PC-9 (cell line): Measurements from ENCODE around the gene PGA3. TPM values are rescaled to one million over a fixed set of nuclear protein-coding genes. Genes with fewer than 3 reads are reported as not detected.
"Not testable (repeated sequence)": the region's sequence is repeated elsewhere in the genome, so short reads cannot be mapped to it uniquely, and the experiment has no call there.

Experiments used
- BruUV-seq: library from RNA; stranded (reverse); fragments of 400-500 nt; replicated peaks from 2 replicates; lab custom pipeline; 2021; lab: Mats Ljungman, UMichigan
- CTCF ChIA-PET: fragments of 300-600 bp; sonication (Branson Sonifier 250); formaldehyde crosslinking; loops from one replicate; lab custom pipeline; 2022; ENCODE audit warnings: antibody characterized with exemption; lab: Charles Lee
- POLR2A ChIA-PET: fragments of 300-600 bp; sonication (Branson Sonifier 250); formaldehyde crosslinking; loops from one replicate; lab custom pipeline; 2022; ENCODE audit warnings: antibody characterized with exemption; ENCODE audit not compliant: unreplicated experiment; lab: Charles Lee
- DNase-seq, 2 experiments: peaks; one replicate each; pipeline versions ENCODE4 v3.0.0 to v3.0.0-alpha.2; 2015 to 2022; ENCODE audit warnings: mixed read lengths in 1 of 2
- H2AFZ ChIP-seq: fragments of 200-600 bp; sonication (generic); 2 replicates; pipeline ENCODE4 v1.8.1; 2017; ENCODE audit warnings: antibody characterized with exemption
- H3F3A ChIP-seq: fragments of 200-600 bp; sonication (generic); 2 replicates; pipeline ENCODE4 v1.8.1; 2017; ENCODE audit warnings: antibody characterized with exemption, mild to moderate bottlenecking, low read depth; ENCODE audit not compliant: insufficient read depth
- H3K27ac ChIP-seq: fragments of 200-600 bp; sonication (generic); 2 replicates; pipeline ENCODE4 v1.6.1; 2016; ENCODE audit warnings: mixed run types
- H3K27me3 ChIP-seq: fragments of 200-600 bp; sonication (generic); 2 replicates; pipeline ENCODE4 v1.6.1; 2016; ENCODE audit warnings: low read depth, mixed run types; ENCODE audit not compliant: insufficient read depth
- H3K36me3 ChIP-seq: fragments of 200-600 bp; sonication (generic); 2 replicates; pipeline ENCODE4 v1.6.1; 2016; ENCODE audit warnings: low read depth, mixed run types
- H3K4me1 ChIP-seq: fragments of 200-600 bp; sonication (generic); replicated peaks from 2 replicates; pipeline ENCODE4 v1.6.1; 2016; ENCODE audit warnings: mixed run types; ENCODE audit not compliant: insufficient read depth
- H3K4me2 ChIP-seq: fragments of 200-600 bp; sonication (generic); 2 replicates; pipeline ENCODE4 v1.6.1; 2017; ENCODE audit warnings: mixed run types
- H3K4me3 ChIP-seq: fragments of 200-600 bp; sonication (generic); 2 replicates; pipeline ENCODE4 v1.6.1; 2016; ENCODE audit warnings: mixed run types
- H3K79me2 ChIP-seq: fragments of 200-600 bp; sonication (generic); 2 replicates; pipeline ENCODE4 v1.6.1; 2017; ENCODE audit warnings: low read depth, mixed run types
- H3K9me2 ChIP-seq: fragments of 200-600 bp; sonication (generic); 2 replicates; pipeline ENCODE4 v1.8.1; 2017; ENCODE audit warnings: mild to moderate bottlenecking; ENCODE audit not compliant: insufficient read depth
- H3K9me3 ChIP-seq: fragments of 200-600 bp; sonication (generic); 2 replicates; pipeline ENCODE4 v1.8.1; 2016; ENCODE audit warnings: low read depth; ENCODE audit not compliant: insufficient read depth
- H4K20me1 ChIP-seq: fragments of 200-600 bp; sonication (generic); 2 replicates; pipeline ENCODE4 v1.8.1; 2017; ENCODE audit not compliant: insufficient read depth
- intact Hi-C: fragments of 100-400 bp; cut with micrococcal nuclease; formaldehyde crosslinking; loops from one replicate; pipeline ENCODE4 v1.10.0; 2022; ENCODE audit not compliant: unreplicated experiment
- total RNA-seq: library from RNA; stranded (reverse); gene quantifications from 2 replicates; pipeline ENCODE4 v1.2.3, GENCODE V29; 2021

Gene PGA3
- total RNA-seq, 1 experiment from 2014 or later, result not detected

- H4K20me1 ChIP-seq, H3K27me3 ChIP-seq, H2AFZ ChIP-seq, H3K27ac ChIP-seq, CTCF ChIA-PET, POLR2A ChIA-PET, intact Hi-C loops, H3K9me2 ChIP-seq, H3K4me2 ChIP-seq, H3K79me2 ChIP-seq, DNase-seq, H3F3A ChIP-seq, BruUV-seq, H3K4me3 ChIP-seq, H3K9me3 ChIP-seq, H3K36me3 ChIP-seq, H3K4me1 ChIP-seq: not testable (repeated sequence)
Observed at GRCh38 chr11:61226457-61227137, 23.3 kb downstream of the PGA3 start.

DNA sequence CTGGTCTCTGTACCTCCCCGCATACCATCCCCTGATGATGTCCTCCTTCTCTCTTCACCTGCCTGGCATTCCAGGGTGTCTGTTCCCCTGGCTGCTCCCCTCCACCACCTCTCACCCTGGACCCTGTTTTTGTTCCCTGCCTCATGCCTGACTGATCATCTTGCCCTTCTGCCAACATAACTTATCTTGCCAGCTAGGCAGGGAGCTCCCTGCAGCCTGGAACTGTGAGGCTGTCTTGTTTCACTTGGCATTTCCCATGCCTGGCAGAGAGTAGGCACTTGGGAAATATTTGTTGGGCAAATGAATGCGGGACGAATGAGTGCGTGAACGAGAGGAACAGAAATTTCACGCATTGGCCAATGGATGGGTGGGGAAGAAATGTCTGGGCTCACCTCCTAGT is 26.1 kb downstream of the PGA3 start:
- H3K4me1 ChIP-seq, H3K36me3 ChIP-seq, H2AFZ ChIP-seq, CTCF ChIA-PET, intact Hi-C loops, H3K27ac ChIP-seq, H3K79me2 ChIP-seq, POLR2A ChIA-PET, H3K9me2 ChIP-seq, BruUV-seq, DNase-seq, H3K4me3 ChIP-seq, H3F3A ChIP-seq, H3K4me2 ChIP-seq, H3K27me3 ChIP-seq, H4K20me1 ChIP-seq, H3K9me3 ChIP-seq: not testable (repeated sequence)

DNA sequence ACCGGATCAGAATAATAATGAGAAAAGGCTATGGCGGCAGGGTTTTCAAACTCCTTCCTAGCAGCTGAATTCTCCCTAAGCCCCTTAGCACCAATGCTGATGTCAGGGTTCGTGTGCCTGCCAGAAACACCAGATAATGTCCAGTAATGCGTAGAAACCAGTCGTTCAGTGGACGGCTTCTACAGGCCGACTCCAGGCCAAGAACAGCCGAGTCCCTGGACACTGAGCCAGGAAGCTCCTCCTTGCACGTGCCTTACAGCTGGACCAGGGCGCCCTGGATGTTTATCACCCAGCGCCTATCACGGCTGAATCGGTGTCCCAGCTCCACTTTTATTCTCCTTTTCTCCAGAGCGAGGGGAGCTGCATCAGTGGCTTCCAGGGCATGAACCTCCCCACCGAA is 27.7 kb downstream of the PGA3 start:
- H3K4me3 ChIP-seq, DNase-seq, H3K36me3 ChIP-seq, H4K20me1 ChIP-seq, POLR2A ChIA-PET, H2AFZ ChIP-seq, H3K4me2 ChIP-seq, H3K4me1 ChIP-seq, H3F3A ChIP-seq, H3K9me3 ChIP-seq, BruUV-seq, H3K79me2 ChIP-seq, H3K27ac ChIP-seq, CTCF ChIA-PET, intact Hi-C loops, H3K9me2 ChIP-seq, H3K27me3 ChIP-seq: not testable (repeated sequence)

- H3K9me2 ChIP-seq, H3K27ac ChIP-seq, H3K79me2 ChIP-seq, H4K20me1 ChIP-seq, H2AFZ ChIP-seq, BruUV-seq, POLR2A ChIA-PET, H3K4me3 ChIP-seq, H3K9me3 ChIP-seq, DNase-seq, H3K4me1 ChIP-seq, H3K27me3 ChIP-seq, H3K4me2 ChIP-seq, H3K36me3 ChIP-seq, CTCF ChIA-PET, intact Hi-C loops, H3F3A ChIP-seq: not testable (repeated sequence)
Observed at GRCh38 chr11:61231585-61231984, 28.3 kb downstream of the PGA3 start.

DNA sequence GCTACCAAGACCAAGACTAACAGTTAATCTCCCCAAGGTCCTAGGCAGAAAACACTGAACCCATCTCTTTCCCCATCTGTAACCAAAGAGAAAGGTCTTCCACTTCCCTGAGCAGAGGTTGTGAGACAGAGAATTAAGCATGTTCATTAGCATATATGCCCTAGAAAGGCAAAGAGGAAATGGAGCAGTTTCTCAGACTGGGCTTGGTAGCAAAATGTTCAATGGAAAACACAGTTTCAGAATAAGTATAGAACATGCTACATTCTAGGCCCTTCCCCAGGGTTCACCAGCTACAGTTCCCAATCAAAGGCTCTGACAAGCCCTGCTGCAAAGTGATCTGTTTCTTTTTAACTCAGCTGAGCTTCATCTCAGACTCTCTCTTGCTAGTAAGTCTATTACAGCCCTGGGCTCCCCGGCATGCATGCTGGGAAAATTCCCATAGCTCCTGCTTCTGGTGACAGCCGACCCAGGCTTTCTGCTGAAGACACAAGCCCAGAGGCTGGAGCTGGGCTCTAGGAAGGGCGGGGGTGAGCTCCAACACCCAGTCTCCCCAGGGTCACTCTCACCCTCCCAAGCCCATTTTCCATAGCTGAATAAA is 29.3 kb downstream of the PGA3 start:
- POLR2A ChIA-PET, intact Hi-C loops, H3K4me2 ChIP-seq: not testable (repeated sequence)

GRCh38 chr11:61237130-61237529 is 33.8 kb downstream of the PGA3 start:
- H3K36me3 ChIP-seq, H3K4me3 ChIP-seq, CTCF ChIA-PET, H2AFZ ChIP-seq, H3K4me1 ChIP-seq, H3F3A ChIP-seq, H3K9me3 ChIP-seq, BruUV-seq, H3K27ac ChIP-seq, H3K79me2 ChIP-seq, H4K20me1 ChIP-seq, H3K4me2 ChIP-seq, DNase-seq, POLR2A ChIA-PET, H3K27me3 ChIP-seq, H3K9me2 ChIP-seq, intact Hi-C loops: not testable (repeated sequence)

More for the DNA sequence above, 29.3 kb downstream of the PGA3 start:
- H3K27ac ChIP-seq, H3K4me1 ChIP-seq, H2AFZ ChIP-seq, H3K79me2 ChIP-seq, CTCF ChIA-PET, DNase-seq, H3K4me3 ChIP-seq, H3K9me2 ChIP-seq, BruUV-seq, H3K9me3 ChIP-seq, H4K20me1 ChIP-seq, H3K36me3 ChIP-seq, H3K27me3 ChIP-seq, H3F3A ChIP-seq: not testable (repeated sequence)

DNA sequence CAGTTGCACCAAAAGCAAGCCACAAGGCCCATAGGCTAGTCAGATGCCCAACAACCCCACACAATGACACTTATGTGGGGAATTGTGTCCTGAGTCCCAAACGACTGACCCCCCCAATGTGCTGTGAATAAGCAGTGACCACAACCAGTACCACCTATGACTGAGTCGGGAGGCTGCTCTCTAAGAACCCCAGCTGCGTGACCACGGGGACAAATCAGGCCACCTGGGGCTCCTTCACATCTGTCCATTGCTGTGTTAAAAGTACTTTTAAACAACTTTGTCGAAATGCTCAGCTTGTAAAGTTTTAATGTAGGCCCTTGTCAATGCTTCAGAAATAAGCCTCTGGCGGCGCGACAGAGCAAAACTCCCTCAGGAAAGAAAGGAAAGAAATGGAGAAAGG is 37.0 kb downstream of the PGA3 start:
- CTCF ChIA-PET, POLR2A ChIA-PET, H3K36me3 ChIP-seq, H3K9me2 ChIP-seq, BruUV-seq, H4K20me1 ChIP-seq, H3K4me3 ChIP-seq, intact Hi-C loops, H3F3A ChIP-seq, H3K4me1 ChIP-seq, H3K27me3 ChIP-seq, H3K27ac ChIP-seq, H3K4me2 ChIP-seq, H3K9me3 ChIP-seq, H3K79me2 ChIP-seq, H2AFZ ChIP-seq, DNase-seq: not testable (repeated sequence)
